Glutamatergic neuron (in vitro differentiated cells): Measurements from ENCODE around the gene HELZ2. TPM values are rescaled to one million over a fixed set of nuclear protein-coding genes. Genes with fewer than 3 reads are reported as not detected.

Experiments
- DNase-seq: peaks from one replicate; pipeline ENCODE4 v3.0.0; 2022
- H3K27ac Mint-ChIP-seq: one replicate; pipeline ENCODE4 v1.8.0; 2020; ENCODE audit warnings: mild to moderate bottlenecking, mixed read lengths, inconsistent platforms; ENCODE audit not compliant: unreplicated experiment
- H3K27me3 Mint-ChIP-seq: one replicate; pipeline ENCODE4 v1.8.0; 2020; ENCODE audit warnings: mild to moderate bottlenecking, moderate library complexity, mixed read lengths, inconsistent platforms; ENCODE audit not compliant: unreplicated experiment
- H3K36me3 Mint-ChIP-seq: one replicate; pipeline ENCODE4 v1.8.0; 2020; ENCODE audit warnings: mild to moderate bottlenecking, mixed read lengths, inconsistent platforms; ENCODE audit not compliant: unreplicated experiment
- H3K4me1 Mint-ChIP-seq: one replicate; pipeline ENCODE4 v1.8.0; 2020; ENCODE audit warnings: mild to moderate bottlenecking, low read depth, mixed read lengths, inconsistent platforms; ENCODE audit not compliant: unreplicated experiment
- H3K4me3 Mint-ChIP-seq: one replicate; pipeline ENCODE4 v1.8.0; 2020; ENCODE audit warnings: mild to moderate bottlenecking, mixed read lengths, inconsistent platforms; ENCODE audit not compliant: unreplicated experiment
- H3K9me3 Mint-ChIP-seq: one replicate; pipeline ENCODE4 v1.8.0; 2020; ENCODE audit warnings: mild to moderate bottlenecking, moderate library complexity, mixed read lengths, inconsistent platforms; ENCODE audit not compliant: unreplicated experiment
- CTCF ChIP-seq: fragments of 200-600 bp; sonication (generic); IDR thresholded peaks from one replicate; pipeline ENCODE4 v1.5.0; 2021; ENCODE audit not compliant: partially characterized antibody, unreplicated experiment
- total RNA-seq: library from RNA; stranded (reverse); fragmentation: NEBNext Ultra II Directional; extraction: Animal tissue kit (Norgen Biotek cat#: 25700); gene quantifications from one replicate; pipeline ENCODE4 v1.2.1, GENCODE V29; 2021; ENCODE audit not compliant: unreplicated experiment

HELZ2 gene
- total RNA-seq, 1 donor from 2014 or later, result 87.7 TPM

DNA sequence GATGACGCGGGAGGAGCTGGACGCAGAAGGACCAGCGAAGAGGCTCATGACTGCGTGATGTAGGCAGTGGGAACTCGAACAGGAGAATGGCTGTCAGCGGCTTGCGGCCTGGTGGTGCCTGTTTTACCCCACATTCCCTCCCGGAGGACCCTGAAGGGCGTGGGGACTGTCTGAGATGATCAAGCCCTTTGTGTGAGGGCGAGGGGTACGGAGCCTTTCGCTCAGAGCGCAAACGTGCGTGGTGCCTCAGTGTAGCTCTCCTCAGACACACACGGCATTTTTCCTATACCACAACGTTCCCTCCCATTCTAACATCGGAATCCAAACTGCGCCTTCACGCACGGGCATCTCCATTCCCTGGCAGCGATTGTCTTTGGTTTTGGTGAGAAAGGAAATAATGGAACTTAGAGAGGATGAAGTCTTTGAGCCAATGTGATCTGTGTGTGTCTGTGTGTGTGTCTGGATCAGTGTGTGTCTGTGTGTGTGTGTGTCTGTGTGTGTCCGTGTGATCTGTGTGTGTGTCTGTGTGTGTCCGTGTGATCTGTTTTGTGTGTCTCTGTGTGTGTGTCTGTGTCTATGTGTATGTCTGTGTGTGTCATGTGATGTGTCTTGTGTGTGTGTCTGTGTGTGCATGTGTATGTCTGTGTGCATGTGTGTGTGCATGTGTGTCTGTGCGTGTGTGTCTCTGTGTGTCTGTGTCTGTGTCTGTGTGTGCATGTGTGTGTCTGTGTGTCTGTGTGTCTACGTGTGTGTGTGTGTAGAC, 42.2 kb downstream of the HELZ2 start:
- Mint-ChIP-seq H3K36me3 (no peaks in the 10 kb centered on the region), H3K9me3 (peaks cover 4% of the 10 kb centered on the region), H3K4me3 (peak overlapping the region; percentile 21), H3K4me1 (peaks cover 15% of the 10 kb centered on the region), H3K27me3 (peaks cover 12% of the 10 kb centered on the region), H3K27ac (peak overlapping the region; percentile 22)
- no peak for DNase-seq
- no peak for TF ChIP-seq CTCF

GRCh38 chr20:63530788-63531160, 43.3 kb downstream of the HELZ2 start:
- peaks cover 4% of the 10 kb centered on the region for H3K9me3 Mint-ChIP-seq
- DNase-seq, result peak; percentile 19
- no peaks in the 10 kb centered on the region for H3K36me3 Mint-ChIP-seq
- no peak overlapping the region for H3K27ac Mint-ChIP-seq
- peaks cover 9% of the 10 kb centered on the region for H3K27me3 Mint-ChIP-seq
- H3K4me1 Mint-ChIP-seq, result peaks cover 13% of the 10 kb centered on the region
- no peak for TF ChIP-seq CTCF
- no peak overlapping the region for H3K4me3 Mint-ChIP-seq

- Mint-ChIP-seq H3K27me3 (peaks cover 9% of the 10 kb centered on the region), H3K4me3 (no peak overlapping the region), H3K27ac (no peak overlapping the region), H3K36me3 (no peaks in the 10 kb centered on the region), H3K9me3 (peaks cover 4% of the 10 kb centered on the region), H3K4me1 (peaks cover 12% of the 10 kb centered on the region)
- TF ChIP-seq CTCF, result no peak
- DNase-seq, result peak; percentile 15
Measured at GRCh38 chr20:63529861-63530787, 43.9 kb downstream of the HELZ2 start.

GRCh38 chr20:63529180-63529860, 44.7 kb downstream of the HELZ2 start:
- Mint-ChIP-seq H3K27me3 (peaks cover 10% of the 10 kb centered on the region), H3K27ac (peak overlapping the region; percentile 48), H3K4me3 (no peak overlapping the region), H3K36me3 (no peaks in the 10 kb centered on the region), H3K9me3 (peaks cover 10% of the 10 kb centered on the region), H3K4me1 (peaks cover 12% of the 10 kb centered on the region)
- peak; percentile 16 for DNase-seq
- no peak for TF ChIP-seq CTCF
